Kidney glomerular epithelial cell (primary cell): Measurements from ENCODE around the gene TMEM259.

Experiments
- DNase-seq: peaks from one replicate; lab custom pipeline; 2025; lab: John Stamatoyannopoulos, UW

TMEM259 gene

DNA sequence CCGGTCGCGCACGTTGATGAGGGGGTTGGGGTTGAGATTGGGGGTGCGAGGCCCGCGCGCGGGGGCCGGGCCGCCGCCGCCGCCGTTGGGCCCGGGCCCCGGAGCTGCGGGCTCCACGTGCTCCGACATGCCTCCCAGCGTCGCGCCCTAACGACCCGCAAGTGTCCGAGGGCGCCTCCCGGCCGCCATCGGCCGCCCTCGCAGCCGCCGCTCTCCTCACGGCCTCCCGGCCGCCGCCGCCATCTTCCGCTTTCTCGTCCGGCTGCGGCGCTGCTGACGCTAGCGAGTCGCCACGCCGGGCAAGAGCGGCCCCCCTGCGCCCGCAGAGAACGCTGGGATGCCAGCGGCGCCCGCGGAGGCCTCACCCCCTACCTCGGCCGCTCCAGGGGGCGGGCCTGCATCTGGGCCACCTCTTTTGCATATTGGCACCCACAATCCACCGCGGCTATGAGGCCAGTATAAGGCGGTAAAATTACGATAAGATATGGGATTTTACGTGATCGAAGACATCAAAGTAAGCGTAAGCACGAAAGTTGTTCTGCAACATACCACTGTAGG is at the start of gene TMEM259:
Gene TMEM259, minus strand, starts transcription at position 256 of the 558 bp plus-strand sequence. Its CDS starts 127 bp downstream, at position 129.
- DNase-seq, result peak; percentile 93

DNA sequence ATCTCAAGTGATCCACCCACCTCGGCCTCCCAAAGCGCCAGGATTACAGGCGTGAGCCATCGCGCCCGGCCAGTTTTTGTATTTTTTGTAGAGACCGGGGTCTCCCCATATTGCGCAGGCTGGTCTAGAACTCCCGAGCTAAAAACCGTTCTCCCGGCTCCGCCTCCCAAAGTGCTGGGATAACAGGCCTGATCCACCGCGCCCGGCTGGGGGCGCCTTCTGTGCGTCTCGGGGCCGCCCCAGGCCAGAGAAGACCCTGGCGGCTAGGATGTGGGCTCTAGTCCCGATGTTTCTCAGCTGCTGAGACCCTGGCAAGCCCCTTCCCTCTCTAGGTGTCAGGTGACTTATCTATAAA is 49.6 kb upstream of the TMEM259 start:
- no peak for DNase-seq

DNA sequence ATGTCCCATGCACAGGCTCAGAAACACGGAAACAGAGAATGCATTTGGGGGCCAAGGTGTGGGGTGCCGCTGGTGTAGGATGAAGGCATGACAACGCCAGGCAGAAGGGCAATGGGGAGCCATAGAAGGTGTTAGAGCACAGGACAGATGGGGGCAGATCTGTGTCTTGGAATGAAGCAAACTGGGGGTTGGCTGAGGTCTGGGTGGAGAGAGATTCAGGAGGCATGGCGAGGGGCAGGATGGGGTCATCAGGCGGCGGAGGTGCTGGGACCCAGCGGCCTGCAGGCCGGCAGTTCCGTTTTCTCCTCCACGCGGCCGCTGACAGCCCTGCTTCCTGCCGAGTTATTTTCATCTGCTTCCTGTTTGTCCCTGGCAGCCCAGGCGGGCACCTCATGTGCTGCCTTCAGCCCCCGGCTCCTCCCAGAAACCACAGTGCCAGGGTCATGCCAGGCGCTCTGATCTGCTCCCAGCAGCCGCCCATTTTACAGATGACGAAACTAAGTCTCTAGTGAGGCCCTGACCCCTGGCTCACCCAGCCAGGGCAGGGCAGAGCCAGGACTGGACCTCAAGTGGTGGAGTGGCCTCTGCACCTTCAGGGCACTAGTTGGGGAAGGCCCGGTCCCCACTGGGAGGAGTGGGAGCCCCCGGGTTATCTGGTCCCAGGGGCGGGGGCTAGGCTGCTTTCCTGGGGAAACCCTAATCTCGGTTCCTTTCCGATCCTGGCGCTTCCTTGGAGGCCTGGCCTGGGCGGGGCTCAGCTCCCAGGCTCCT is 48.3 kb upstream of the TMEM259 start:
- no peak for DNase-seq

DNA sequence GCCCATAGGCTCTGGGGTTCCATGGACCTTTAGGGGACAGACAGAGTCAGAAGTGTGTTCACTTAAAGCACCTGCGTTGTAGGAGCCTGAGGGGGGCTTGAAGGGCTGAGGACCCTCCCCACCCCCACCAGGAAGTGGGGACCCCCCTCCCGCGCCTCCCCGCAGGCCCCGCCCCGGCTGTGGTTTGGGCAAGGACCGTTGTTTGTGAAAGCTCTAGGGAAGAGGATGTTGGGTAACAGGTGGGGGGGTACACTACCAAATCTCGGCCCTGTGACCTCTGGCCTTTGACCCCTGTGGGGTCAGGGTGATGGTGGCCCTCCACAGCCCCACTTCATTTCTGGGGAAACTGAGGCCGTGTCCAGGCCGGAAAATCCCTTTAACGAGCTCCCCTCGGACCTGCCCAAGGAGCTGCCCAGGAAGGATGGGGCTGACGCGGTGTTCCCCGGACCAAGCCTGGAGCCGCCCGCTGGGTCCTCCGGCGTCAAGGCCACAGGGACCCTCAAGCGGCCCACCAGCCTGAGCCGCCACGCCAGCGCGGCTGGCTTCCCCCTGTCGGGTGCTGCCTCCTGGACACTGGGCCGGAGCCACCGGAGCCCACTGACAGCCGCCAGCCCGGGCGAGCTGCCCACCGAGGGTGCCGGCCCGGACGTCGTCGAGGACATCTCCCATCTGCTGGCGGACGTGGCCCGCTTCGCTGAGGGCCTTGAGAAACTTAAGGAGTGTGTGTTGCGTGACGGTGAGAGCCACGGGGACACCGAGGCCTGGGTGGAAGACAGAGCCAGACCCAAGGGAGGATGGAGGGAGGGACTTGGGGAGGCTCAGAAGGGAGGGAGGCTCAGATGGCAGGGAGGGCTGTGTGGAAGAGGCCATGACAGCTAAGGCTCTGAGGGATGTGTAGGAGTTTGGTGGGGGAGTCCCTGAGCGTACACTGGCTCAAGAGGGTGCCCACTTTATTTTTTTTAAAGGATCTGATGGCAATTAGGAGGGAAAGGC is 47.4 kb upstream of the TMEM259 start:
- DNase-seq, result no peak

DNA sequence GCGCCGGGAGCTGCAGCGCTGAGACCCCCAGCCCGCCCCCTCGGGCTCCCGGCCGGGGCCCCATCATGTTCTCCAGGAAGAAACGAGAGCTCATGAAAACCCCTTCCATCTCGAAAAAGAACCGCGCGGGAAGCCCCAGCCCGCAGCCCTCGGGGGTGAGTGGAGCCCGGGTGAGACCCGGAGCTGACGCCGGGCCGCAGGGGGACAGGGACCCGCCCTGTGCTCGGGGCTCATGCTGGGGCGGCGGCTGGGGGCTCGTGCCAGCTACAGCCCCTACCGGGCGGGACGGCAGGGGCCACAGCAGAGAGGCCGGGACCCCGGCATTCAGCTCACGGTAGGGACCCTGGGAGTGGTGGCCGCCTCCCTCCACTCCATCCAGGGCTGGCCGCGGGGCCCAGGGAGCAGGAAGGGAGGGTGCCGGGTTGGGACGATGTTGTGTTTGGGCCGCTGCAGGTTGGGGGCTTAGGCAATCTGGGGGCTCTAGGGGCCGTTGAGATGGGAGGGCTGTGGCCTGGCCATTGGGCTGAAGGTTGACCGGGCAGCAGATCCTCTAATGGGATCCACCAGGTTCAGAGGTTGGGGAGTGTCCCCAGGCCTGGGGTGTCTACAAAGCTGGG is 46.5 kb upstream of the TMEM259 start:
- DNase-seq, result no peak

DNA sequence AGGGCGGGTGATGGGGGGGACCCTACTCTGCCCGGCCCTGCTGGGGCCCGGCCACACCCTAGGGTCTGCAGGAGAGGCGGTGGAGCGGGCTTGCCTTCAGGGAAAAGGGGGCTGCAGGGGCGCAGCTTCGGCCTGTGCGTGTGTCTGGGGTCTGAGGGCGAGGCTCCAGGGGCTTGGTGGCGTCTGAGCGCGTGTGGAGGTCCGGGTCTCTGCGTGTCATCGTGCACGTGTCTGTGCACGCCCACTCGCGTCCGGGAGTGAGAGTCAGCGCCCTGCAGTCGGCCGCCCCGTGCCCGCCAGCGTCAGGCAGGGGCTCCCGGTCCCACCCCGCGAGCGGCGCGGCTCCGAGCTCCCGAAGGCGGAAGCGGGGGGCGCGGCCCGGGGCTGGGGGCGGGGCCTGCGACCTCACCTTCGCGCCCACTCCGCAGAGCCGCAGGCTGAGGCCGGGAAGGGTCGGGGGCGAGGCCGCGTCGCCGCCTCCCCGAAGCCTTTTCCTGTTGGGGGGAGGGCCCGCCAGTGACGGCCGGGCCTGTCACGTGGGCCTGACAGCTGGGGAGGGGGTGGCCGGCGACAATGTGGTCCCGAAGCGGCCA is 45.9 kb upstream of the TMEM259 start, which contains the start of gene ARHGAP45:
Gene ARHGAP45, plus strand, starts transcription at position 420 of the 593 bp plus-strand sequence. CDS start 239 bp downstream, outside the sequence.
- no peak for DNase-seq

DNA sequence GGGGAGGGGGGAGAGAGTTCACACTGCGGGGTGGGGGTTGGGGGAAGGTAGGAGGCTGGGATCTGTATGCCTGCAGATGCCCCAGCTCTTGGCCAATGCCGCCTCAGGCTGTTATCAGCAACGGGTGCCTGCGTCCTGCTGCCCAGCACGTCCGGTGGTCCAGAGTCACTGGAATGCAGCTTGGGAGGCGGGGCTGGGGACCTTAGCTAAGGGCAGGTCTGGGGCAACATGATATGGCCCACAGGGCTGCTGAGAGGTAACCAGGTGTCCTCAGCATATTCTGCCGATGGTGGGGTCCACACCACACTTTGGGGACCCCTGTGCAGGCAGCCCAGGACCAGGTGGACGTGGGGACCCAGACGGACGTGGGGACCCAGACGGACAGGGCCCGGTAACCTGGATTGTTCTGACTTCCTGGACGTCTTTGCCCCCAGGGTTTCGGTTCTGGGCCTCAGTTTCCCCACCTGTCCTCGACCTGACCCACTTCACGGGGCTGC is 45.4 kb upstream of the TMEM259 start:
- no peak for DNase-seq

DNA sequence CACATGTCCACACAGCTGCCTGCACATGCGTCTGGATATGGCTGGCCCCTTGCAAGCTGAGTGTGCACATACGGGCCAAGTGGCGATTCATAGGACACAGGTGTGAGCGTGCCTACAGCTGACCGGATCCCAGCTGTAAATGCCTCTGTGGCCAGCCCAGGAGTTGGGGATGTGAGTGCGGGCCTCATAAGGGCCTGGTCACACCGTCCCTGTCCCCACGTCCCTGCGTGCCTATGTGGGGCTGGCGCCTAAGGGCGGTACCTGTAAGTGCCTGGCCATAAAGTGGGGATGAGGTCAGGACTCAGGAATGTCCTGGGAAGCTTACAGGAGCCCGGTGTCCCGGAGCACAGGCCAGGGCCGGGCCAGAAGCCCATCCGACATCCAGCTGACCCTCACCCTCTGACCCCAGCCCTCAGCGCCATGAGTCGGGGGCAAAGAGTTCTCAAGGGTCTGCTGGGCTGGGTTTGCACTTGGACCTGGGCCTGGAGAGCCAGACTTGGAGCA is 44.7 kb upstream of the TMEM259 start:
- no peak for DNase-seq

DNA sequence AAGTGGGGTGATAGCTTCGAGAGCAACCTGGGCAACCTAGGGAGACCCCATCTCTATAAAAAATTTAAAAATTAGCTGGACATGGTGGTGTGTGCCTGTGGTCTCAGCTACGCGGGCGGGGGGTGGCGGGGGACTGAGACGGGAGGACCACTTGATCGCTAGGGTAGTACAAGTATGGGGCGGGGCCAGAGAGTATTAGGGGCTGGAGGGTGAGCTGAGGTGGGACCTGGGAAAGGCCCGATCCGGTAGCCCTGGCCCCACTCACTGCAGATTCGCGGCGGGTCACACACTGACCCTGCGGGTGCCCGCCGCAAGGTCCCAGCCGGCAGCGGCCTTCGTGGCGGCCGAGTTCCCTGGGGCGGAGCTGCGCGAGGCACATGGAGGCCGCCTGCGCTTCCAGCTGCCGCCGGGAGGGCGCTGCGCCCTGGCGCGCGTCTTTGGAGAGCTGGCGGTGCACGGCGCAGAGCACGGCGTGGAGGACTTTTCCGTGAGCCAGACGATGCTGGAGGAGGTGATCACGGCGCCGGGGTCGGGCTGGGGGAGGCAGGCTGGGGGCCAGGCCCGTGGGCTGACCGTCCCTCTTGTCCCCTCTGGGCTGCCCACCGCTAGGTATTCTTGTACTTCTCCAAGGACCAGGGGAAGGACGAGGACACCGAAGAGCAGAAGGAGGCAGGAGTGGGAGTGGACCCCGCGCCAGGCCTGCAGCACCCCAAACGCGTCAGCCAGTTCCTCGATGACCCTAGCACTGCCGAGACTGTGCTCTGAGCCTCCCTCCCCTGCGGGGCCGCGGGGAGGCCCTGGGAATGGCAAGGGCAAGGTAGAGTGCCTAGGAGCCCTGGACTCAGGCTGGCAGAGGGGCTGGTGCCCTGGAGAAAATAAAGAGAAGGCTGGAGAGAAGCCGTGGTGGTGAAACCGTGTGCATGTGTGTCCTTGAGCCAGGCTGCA is 44.0 kb upstream of the TMEM259 start:
- DNase-seq, result peak; percentile 49

DNA sequence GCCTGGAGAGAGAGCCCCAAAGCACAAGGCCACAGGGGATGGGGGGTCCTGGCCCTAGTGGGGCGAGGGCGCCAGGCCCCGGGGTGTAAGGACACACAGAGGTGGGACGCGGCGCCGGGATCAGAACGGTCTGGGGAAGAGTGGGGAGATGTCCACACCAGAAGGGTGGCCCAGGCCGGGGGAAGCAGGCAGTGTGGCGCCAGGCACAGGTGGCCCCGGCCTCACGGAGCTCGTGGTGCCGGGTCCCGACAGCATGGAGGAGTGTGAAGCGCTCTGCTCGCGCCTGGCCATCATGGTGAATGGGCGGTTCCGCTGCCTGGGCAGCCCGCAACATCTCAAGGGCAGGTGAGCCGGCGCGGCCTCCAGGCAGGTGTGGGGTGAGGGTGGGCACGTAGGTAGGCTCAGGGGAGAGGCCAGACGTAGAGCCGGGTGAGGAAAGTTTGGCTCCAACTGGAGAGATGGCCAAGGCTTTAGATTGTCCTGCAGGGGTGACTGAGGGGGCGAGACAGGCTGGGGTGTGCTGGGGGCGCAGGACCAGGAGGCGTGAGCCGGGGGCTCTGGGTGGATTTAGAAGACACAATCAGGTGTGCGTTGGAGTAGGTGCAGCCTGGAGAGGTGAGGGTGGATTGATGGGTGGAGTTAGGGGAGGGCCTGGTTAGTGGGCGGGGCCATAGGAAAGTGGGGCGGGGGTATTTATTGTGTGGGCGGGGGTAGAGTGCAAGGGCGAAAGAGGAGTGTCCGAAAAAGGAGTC is 43.2 kb upstream of the TMEM259 start:
- DNase-seq, result no peak

DNA sequence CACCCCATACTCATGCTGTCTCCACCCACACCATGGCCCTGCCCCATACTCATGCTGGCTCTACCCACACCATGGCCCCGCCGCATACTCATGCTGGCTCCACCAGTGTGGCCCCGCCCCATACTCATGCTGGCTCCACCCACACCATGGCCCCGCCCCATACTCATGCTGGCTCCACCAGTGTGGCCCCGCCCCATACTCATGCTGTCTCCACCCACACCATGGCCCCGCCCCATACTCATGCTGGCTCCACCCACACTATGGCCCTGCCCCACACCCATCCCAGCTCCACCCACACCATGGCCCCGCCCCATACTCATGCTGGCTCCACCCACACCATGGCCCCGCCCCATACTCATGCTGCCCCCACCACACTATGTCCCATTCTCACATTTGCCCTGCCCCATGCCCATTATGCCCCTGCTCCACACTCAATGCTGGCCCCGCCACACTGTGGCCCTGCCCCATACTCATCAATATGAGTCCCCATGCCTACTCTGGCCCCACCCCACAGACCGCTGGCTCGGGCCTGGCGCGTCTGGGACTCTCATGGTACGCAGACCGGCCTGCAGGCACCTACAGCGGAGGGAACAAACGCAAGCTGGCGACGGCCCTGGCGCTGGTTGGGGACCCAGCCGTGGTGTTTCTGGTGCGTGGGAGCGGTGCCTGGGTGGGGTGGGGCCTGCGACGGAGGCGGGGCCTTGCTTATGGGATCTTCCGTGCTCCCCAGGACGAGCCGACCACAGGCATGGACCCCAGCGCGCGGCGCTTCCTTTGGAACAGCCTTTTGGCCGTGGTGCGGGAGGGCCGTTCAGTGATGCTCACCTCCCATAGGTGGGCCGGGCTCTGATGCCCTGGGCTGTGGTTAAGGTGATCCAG is 42.3 kb upstream of the TMEM259 start:
- no peak for DNase-seq

DNA sequence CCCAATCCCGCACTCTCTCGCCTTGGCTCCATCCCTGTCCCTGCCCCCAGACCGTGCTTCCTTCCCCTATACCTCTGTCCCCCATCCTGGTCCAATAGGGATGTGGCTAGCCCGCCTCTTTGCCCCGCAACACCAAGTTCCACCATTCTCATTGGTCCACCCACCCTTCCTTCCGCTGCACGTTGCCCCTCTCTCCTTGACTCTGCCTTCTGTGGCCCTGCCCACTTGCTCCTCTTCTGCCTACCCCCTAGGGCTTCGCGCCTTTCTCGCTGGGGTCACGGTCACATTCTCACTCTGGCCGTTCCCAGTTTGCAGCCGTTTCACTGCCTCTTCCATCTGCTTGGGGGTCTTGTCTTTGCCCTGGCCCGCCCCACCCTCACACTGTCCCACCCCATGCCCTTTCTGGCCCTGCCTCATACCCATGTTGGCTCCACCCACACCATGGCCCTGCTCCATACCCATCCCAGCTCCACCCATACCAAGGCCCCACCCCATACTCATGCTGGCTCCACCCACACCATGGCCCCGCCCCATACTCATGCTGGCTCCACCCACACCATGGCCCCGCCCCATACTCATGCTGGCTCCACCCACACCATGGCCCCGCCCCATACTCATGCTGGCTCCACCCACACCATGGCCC is 41.6 kb upstream of the TMEM259 start:
- no peak for DNase-seq

DNA sequence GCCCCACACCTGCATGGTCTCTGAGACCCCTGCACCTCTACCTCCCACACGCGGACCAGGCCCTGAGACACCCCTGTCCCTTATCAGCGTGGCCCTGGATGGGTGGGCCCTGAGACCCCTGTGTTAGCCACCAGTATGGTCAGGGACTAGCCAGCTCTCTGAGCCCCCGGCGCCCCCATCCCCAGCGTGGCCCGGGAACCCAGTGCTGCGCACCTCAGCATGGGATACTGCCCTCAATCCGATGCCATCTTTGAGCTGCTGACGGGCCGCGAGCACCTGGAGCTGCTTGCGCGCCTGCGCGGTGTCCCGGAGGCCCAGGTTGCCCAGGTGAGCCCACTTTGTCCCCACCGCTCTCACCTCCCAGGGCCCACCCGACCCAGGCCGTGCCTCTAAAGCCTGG is 41.1 kb upstream of the TMEM259 start:
- DNase-seq, result no peak

DNA sequence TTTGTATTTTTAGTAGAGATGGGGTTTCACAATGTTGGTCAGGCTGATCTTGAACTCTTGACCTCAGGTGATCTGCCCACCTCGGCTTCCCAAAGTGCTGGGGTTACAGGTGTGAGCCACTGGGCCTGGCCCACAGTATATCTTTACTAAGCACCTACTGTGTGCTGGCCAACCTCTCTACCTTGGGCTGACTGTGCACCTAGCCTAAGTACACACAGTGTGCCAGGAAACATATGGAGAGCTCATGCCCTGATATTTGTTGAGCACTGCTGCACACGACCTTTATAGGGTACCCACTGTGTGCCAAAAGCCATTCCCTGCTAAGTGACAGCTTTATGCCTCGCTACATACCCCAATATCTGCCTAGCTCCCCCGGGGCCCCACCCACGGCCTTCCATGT is 39.8 kb upstream of the TMEM259 start:
- DNase-seq, result no peak

DNA sequence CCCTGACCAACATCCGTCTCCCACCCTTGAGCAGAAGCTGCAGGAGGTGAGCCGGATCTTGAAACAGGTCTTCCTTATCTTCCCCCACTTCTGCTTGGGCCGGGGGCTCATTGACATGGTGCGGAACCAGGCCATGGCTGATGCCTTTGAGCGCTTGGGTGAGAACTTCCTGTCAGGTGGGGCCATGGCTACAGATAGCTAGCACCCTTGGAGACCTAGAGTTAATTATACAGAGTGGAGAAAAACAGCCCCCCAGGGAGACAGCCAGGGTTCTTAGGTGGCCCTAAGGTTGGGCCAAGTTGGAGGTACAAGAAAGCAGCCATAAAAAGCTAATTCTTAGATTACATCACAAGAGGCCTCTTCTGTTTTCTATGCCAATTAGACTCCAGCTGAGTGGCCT is 37.2 kb upstream of the TMEM259 start:
- DNase-seq, result no peak

DNA sequence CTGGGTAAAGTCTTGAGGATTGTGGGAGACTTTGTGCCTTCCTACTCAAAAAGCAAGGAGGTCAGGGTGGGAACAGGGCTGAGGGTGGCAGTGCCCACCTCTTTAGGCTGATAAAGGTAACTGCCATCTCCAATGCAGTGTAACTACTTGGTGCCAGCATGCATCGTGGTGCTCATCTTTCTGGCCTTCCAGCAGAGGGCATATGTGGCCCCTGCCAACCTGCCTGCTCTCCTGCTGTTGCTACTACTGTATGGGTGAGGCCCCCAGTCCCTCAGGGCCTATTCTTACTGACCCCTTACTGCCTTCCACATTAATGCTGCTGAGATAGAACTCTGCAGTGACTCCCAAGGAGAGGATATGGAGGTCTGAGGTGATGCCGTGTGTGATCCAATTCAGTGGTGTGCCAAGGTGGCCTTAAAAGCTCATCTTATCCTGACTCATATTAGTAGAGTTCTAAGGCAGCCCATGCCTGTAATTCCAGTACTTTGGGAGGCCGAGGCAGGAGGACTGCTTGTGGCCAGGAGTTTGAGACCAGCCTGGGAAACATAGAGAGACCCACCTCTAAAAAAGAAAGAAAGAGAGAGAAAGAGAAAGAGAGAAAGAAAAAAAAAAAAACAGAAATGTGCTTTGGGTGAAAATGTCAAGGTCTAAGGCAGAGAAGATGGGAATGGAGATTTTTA is 36.4 kb upstream of the TMEM259 start:
- DNase-seq, result peak; percentile 46

DNA sequence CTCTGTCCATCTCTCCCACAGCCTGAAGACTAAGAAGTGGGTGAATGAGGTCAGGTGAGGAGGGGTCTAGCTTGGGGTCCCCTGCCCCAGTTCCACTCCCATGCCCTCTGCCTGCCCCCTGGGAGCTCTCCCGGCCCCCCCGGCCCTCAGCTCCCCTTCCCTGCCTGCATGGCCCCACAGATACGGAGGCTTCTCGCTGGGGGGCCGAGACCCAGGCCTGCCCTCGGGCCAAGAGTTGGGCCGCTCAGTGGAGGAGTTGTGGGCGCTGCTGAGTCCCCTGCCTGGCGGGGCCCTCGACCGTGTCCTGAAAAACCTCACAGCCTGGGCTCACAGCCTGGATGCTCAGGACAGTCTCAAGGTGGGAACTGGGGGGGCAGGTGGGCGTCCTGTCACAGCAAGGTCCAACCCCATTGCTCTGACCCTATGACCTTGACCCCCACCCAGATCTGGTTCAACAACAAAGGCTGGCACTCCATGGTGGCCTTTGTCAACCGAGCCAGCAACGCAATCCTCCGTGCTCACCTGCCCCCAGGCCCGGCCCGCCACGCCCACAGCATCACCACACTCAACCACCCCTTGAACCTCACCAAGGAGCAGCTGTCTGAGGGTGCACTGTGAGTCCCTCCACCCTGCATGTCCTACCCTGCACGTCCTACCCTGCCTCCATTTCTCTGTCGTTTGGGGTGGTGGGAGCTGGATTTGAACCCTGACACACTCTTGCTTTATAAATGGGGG is 35.1 kb upstream of the TMEM259 start:
- no peak for DNase-seq
